Stimulated activated naive CD4-positive, alpha-beta T cell treated with Interleukin-2 at 50 U/mL for 16 hours (primary cell): ENCODE results near the gene RAI1.
"Not testable (repeated sequence)": the region's sequence is repeated elsewhere in the genome, so short reads cannot be mapped to it uniquely, and the experiment has no call there.

Source experiments
- DNase-seq: peaks from one replicate; lab custom pipeline; 2025; lab: John Stamatoyannopoulos, UW

Gene RAI1

GRCh38 chr17:17681187-17681743 lies at the start of gene RAI1:
RAI1 (plus strand) TSS chr17:17681458; CDS start chr17:17792949, 111,491 bp downstream.
- DNase-seq = peak; percentile 62

- not testable (repeated sequence) for DNase-seq
Measured at GRCh38 chr17:17632690-17633089, 48.6 kb upstream of the RAI1 start.

- no peak for DNase-seq
Measured at GRCh38 chr17:17633310-17633709, 47.9 kb upstream of the RAI1 start.

- no peak for DNase-seq
Measured at GRCh38 chr17:17635126-17635525, 46.1 kb upstream of the RAI1 start.

GRCh38 chr17:17635537-17636271 lies 45.6 kb upstream of the RAI1 start:
- DNase-seq = not testable (repeated sequence)

- no peak for DNase-seq
Measured at GRCh38 chr17:17636272-17636885, 44.9 kb upstream of the RAI1 start.

GRCh38 chr17:17638467-17638866 lies 42.8 kb upstream of the RAI1 start:
- no peak for DNase-seq

- not testable (repeated sequence) for DNase-seq
Measured at GRCh38 chr17:17639661-17640270, 41.5 kb upstream of the RAI1 start.

- peak; percentile 73 for DNase-seq
Measured at GRCh38 chr17:17641621-17642409, 39.4 kb upstream of the RAI1 start.

GRCh38 chr17:17645148-17645547 lies 36.1 kb upstream of the RAI1 start:
- DNase-seq = not testable (repeated sequence)

- no peak for DNase-seq
Measured at GRCh38 chr17:17645961-17646360, 35.3 kb upstream of the RAI1 start.

GRCh38 chr17:17647524-17648178 lies 33.6 kb upstream of the RAI1 start:
- DNase-seq = no peak

GRCh38 chr17:17648762-17649161 lies 32.5 kb upstream of the RAI1 start:
- DNase-seq = no peak

GRCh38 chr17:17650959-17651358 lies 30.3 kb upstream of the RAI1 start:
- no peak for DNase-seq

- DNase-seq = no peak
Measured at GRCh38 chr17:17653343-17653742, 27.9 kb upstream of the RAI1 start.

- DNase-seq = no peak
Measured at GRCh38 chr17:17659340-17659739, 21.9 kb upstream of the RAI1 start.

GRCh38 chr17:17661134-17661533 lies 20.1 kb upstream of the RAI1 start:
- DNase-seq = no peak

- no peak for DNase-seq
Measured at GRCh38 chr17:17661834-17662385, 19.3 kb upstream of the RAI1 start.

GRCh38 chr17:17663160-17664063 lies 17.8 kb upstream of the RAI1 start:
- DNase-seq = peak; percentile 74

- DNase-seq = no peak
Measured at GRCh38 chr17:17664064-17664452, 17.2 kb upstream of the RAI1 start.
